Astrocyte of the hippocampus (primary cell): ENCODE measurements around the gene GPR62.

ENCODE experiments used
- DNase-seq: peaks from one replicate; pipeline ENCODE4 v3.0.0; 2011; ENCODE audit warnings: low read depth, low spot score

The GPR62 gene

DNA sequence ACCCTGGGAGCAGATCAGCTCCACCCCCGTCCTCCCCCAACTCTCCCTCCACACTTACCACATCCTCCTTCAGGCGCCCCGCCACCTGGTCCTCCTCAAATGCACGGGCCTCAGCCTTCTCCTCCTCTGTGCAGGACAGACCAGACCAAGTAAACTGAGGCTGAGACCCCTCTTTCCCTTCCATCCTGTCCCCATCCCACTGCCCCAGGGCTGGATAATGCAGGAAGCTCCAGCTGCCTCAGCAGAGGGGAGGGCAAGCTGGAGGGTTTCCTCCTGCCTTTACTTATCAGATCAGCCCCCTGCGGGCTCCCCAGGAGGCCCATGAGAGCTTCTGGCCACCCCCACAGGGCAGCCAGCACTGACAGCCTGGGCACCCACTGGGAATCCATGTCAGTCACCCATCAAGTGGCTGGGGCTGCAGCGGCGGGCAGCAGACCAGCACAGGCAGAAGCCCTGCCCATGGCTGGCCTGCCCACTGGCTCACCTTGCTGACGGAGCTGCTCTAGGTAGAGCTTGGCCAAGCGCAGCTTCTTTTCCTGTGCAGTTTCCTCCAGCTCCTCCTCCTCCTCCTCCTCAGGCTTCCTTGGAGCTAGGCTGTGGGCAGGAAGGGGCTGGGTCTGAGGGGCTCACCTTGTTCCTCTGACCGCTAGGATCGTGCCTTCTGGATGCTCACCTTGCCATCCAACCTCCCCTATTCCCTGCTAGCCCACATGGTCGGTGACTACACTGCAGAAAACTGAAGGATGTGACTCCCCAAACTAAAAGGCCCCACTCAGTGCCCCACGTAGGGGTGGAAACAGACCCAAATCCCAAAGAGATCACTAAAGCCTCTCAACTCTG lies 17.4 kb upstream of the GPR62 start:
- no peak for DNase-seq

DNA sequence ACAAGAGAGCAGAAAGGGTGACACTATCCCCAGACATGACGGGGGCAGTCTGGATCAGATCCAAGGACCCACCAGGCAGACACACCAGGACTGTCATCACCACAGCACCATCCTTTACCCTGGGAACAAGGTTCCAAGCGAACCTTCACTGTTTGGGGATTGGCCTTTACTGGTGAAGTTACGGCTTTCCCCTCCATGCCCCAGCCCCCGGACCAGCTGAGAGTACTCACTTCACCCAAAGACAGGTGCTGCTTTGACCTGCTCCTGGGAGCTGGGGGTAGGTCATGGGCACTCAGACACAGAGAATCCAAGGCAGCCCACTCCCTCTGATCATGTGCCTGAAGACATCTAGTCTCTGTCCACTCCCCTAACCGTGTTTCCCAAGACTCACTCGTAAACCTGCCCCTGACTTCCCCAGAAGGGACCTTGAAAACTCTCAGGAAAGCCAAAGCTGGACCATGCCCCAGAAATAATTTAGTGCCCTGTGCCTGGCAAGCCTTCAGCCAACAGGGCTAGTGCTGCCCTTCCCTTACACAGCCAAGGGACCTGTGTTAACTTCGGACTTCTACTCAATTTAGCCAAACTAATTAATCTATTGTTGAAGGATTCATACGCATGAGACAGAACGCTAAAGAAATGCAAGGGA lies 16.3 kb upstream of the GPR62 start:
- no peak for DNase-seq

DNA sequence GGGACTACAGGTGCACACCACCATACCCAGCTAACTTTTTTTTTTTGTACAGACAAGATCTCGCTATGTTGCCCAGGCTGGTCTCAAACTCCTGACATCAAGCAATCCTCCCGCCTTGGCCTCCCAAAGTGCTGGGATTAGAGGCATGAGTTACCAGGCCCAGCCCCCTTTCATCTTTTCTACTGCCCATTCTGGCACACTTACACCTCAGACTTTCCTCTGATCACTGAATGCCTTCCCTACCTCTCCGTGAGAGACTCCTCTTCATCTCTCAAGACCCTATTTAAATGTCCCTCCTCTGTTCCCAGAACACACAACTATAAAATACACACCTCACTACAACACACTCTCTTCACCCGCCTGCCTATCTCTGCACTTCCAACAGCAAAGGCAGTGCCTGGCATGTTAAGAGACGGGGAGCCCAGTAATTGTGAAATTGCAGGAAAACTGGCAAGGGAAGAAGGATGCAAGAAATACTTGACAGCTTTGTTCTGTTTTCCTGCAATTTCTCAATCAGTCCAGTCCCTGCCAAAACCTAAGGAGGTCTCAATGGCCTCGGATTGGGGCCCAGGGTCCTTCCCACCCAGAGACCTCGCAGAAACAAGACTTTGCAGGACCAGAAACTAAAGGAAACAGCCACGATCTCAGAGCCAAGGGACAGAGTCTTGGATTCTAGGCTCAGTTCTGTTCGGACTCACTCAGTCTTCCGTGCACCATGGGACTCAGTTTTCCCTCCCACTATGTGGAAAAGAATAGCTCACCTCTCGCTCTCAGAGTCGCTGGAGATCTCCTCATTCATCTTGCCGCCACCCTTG lies 14.3 kb upstream of the GPR62 start:
- DNase-seq = peak; percentile 31

DNA sequence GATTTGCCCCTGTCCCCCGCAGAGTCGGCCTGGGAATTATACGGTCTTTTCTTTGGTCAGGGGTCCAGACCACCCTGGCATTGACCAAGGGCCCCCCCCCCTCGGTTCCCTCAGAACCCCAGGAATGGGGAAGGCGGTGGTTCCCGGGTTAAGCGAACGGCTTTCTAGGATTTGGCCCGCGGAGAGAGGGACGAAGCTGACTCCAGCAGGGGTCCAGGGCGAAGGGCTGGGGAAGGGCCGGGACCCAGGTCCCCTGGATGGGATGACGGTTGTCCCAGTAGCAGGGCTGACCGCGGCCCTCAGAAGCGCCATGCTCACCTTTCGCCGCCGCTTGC lies 13.8 kb upstream of the GPR62 start:
- DNase-seq = no peak

DNA sequence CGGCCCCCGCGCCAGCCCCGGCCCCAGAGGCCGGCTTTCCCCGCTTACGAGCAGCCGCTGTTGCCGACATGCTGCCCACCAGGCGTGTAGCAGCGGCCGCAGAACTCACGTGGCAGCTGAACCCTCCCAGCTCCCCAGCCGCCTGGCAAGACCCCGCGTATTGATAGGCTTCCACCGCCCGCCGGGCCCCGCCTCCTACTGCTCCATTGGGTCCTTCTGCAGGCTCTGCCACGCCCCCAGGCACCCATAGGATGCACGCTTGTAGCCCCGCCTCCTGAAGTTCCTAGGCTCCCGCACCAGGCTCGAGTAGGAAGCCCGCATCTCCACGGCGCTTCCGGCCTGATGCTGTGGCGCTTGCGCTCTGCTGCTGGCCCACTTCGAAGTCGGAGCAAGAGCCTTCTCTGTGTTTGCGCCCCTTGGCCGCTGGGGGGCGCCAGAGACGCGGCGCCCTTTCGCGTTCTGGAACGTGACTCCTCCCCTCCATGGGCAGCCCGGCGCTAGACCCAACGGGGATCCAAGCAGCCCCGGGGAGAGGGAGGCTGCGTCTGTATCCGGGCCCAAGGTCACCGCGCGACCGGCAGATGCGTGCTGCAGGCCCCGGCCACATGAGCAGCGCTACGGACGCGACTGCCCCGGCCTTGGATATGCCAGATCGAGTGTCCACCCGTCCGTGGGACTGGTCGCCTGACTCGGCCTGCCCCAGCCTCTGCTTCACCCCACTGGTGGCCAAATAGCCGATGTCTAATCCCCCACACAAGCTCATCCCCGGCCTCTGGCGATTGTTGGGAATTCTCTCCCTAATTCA lies 13.2 kb upstream of the GPR62 start, which contains the start of the genes PARP3 and RRP9:
PARP3 (plus strand) TSS at position 566 of the 805 bp plus-strand sequence. CDS start 993 bp downstream, outside the sequence.
RRP9 (minus strand) TSS at position 107 of the 805 bp plus-strand sequence; CDS start at position 70, 37 bp downstream.
- DNase-seq = peak; percentile 100

DNA sequence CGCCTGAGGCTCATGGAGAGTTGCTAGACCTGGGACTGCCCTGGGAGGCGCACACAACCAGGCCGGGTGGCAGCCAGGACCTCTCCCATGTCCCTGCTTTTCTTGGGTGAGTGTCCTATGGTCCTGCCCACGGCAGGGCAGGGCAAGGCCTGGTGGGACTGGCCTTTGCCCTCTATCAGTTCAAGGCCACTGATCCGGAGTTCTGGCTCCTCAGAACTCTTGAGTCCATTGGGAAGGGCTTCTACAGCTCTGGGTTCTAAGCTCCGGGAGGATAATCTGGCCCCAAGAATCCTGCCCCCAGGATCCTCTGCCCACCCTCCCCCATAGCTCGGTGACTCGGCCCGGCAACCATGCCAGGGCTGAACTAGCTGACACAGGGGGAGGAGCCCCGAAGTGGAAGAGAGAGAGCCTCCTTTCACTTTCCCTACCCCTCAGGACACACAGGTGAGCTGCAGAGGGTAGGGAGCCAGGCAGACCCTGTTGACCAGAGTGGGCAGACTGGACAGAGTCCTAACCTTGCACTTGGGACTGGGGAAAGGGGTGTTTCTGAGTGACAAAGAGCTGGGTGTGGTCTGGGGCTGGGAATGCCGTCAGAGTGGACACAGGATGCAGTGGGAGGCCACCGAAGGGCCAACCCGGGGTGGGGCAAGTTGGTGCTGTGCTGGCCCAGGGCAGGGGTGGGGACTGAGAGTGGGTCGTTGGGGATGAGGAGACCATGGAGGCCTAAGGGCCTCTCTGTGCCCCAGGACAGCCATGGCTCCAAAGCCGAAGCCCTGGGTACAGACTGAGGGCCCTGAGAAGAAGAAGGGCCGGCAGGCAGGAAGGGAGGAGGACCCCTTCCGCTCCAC lies 12.4 kb upstream of the GPR62 start:
- DNase-seq = peak; percentile 69

DNA sequence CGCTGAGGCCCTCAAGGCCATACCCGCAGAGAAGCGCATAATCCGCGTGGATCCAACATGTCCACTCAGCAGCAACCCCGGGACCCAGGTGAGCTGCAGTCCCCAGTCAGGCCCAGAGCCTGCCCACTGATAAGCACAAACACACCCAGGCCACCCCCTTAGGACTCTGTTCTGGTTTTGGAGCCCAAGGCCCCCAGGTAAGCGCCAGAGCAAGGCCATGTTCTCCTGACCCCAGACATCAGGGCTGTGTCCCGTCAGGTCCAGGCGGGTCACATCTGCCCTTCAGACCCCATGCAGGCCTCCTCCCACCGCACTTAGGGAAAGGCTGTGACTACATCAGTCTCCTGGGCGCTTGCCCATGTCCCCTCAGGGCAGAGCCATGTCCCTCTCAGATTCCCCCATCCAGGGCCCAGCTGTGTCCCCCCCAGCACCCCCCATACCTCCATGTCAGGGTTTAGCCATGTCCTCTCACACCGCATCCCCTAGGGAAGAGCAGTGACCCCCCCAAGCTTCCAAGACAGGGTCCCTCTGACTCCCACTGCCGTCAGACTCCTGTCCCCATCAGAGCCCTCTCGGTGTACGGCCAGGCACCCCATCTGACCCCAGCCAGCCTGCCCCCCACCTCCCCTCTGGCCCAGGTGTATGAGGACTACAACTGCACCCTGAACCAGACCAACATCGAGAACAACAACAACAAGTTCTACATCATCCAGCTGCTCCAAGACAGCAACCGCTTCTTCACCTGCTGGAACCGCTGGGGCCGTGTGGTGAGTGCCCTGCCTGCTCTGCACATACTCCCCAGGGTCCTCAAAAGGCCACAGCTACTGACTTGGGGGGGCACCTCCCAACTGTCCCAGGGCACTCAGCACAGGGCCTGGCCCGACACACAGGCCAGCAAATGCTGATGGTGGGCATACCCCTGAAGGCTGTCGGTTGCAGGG lies 11.5 kb upstream of the GPR62 start:
- no peak for DNase-seq

DNA sequence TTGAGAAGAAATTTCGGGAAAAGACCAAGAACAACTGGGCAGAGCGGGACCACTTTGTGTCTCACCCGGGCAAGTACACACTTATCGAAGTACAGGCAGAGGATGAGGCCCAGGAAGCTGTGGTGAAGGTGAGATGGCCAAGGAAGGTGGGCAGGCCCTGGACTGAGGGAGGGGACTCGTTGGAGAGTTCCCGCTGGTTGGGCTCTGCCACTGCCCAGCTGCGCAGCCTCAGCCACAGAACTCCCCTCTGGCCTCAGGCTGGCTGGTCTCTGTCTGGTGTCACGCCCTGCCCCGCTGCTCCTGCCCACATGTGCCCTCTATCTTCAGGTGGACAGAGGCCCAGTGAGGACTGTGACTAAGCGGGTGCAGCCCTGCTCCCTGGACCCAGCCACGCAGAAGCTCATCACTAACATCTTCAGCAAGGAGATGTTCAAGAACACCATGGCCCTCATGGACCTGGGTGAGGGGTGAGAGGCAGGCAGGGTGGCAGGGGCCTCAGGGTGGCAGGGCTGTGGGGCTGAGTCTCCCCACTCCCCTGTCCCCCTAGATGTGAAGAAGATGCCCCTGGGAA lies 10.6 kb upstream of the GPR62 start:
- DNase-seq = no peak

DNA sequence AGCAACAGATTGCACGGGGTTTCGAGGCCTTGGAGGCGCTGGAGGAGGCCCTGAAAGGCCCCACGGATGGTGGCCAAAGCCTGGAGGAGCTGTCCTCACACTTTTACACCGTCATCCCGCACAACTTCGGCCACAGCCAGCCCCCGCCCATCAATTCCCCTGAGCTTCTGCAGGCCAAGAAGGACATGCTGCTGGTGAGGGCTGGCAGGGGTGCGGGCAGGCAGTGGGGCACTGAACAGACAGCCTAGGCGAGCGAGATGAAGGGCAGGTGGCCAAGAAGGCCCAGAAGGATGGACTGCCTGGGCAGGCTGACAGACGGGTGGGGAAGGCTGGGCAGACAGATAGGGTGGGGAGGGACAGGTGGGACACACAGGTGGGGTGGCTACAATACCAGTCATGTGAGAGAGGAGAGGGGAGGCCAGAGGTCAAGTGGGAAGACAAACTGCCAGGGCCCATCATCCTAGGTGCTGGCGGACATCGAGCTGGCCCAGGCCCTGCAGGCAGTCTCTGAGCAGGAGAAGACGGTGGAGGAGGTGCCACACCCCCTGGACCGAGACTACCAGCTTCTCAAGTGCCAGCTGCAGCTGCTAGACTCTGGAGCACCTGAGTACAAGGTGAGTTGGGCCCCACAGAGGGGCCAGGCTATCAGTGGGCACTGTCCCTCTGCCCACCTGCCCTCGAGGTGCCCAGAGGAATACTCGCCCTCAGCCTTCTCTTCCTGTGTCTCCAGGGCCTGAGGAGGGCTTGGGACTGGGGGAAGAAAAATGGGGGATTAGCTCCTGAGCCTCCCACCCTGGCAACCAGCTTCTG lies 9.9 kb upstream of the GPR62 start:
- no peak for DNase-seq

DNA sequence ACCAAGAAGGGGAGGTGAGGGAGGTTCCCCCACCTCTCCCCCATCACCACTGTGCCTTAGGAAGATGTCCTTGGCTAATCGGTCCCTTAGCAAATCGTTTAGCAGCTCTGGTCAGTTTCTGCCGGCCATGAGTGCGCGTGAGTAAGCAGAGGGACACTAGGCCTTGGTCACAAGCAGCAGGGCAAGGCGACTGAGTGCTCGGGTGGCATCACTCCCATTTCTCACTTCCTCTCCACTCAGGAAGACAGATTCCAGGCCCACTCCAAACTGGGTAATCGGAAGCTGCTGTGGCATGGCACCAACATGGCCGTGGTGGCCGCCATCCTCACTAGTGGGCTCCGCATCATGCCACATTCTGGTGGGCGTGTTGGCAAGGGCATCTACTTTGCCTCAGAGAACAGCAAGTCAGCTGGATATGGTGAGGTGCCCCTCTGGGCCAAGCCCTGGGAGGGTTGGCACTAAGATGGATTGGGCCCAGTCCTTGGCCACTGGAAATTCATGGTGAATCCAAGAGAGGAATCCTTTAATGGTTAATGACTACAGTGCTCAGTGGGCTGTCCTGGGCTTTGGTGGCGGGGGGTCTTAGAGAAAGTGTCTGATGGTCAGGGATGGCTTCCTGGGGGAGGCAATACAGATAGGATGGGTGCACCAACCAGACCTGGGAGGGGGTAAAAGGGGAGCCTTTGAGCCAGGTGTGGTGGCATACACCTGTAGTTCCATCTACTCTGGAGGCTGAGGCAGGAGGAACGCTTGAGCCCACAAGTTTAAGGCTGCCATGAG lies 9.1 kb upstream of the GPR62 start:
- DNase-seq = no peak

DNA sequence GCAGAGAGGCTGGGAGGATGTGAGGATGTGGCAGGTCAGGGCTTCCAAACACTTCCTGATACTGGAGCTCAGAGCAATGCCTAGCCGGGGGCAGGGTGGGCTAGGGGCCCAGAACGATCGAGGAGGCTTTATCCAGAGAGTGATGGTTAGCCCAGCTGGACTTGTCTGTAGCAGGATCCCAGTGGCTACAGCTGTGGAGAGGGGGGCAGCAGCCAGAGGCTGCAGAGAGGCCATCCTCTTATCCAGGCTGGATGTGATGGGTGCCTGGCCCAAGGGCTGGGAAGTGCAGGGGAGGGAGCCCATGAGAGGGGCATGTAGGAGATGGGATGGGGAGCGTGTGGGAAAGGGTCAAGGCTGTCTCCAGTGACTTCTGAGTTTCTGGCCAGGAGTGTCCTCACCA lies 8.4 kb upstream of the GPR62 start:
- no peak for DNase-seq

DNA sequence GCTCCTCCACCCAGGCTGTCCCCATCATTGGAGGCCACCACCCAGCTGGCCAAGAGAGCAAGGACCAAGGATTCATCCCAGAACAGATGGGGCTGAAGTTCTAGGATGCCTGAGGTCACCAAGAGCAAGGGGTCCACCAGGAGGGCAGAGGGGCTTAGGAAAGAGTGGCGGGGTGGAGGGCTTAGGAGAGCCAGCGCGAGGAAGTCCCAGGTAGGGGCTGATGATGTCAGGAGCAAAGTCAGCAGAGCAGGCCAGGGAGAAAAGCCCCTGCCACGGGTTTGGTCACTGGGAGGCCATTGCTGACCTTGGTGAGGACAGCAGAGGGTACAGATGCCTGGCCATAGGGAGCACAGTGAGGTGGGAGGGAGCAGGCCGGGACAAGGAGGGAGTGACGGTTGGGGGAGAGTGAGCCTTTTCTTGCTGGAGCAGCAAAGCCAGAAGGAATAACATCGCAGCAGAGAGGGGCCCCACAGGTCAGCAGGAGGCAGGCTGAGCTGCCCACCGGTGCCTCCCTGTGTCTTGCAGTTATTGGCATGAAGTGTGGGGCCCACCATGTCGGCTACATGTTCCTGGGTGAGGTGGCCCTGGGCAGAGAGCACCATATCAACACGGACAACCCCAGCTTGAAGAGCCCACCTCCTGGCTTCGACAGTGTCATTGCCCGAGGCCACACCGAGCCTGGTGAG lies 7.8 kb upstream of the GPR62 start:
- no peak for DNase-seq

DNA sequence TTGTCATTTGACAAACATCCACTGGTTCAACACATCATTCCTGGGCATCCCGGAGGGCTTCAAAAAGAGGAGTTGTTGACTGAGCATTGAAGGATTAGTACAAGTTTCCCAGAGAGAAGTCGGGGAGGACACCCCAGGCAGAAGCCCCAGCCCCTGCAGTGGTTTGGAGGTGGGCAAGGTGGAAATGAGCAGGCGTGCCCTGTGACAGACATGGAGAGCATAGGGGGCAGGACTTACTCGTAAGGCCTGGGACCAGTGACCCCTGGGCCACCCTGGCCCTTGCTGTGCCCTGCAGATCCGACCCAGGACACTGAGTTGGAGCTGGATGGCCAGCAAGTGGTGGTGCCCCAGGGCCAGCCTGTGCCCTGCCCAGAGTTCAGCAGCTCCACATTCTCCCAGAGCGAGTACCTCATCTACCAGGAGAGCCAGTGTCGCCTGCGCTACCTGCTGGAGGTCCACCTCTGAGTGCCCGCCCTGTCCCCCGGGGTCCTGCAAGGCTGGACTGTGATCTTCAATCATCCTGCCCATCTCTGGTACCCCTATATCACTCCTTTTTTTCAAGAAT lies 7.1 kb upstream of the GPR62 start:
- no peak for DNase-seq

DNA sequence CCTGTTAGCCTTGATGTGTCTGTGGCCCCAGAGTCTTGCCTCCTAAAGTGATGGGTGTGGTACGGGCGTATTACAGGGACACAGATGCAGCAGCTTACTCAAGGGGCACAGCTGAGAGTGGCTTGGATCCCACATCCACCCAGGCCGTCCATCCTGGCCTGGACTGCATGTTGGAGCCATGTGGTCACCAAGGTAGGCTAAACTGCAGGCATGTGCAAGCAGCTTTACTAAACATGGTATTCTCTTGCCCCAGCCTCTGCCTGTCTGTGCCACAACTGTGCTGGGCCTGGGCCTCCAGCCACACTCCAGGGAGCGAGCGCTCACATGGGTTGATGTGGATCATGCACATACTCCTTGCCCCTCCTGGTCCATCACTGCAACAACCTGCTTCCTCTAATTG lies 6.1 kb upstream of the GPR62 start:
- DNase-seq = no peak

DNA sequence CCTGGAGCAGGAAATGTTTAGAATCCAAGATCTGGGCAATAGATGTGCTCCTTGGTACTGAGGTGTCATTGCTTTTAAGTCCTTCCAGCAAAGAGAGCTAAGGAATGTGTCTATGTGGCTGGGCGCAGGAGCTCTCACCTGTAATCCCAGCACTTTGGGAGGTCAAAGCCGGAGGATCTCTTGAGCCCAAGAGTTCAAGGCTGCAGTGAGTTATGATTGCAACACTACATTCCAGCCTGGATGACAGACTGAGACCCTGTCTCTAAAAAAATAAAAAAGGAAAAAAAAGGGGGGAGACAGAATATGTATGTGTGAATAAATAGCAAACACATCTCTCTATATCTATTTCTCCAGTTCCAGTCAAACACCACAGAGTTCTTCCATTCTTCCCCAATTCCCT lies 4.3 kb upstream of the GPR62 start:
- DNase-seq = no peak

DNA sequence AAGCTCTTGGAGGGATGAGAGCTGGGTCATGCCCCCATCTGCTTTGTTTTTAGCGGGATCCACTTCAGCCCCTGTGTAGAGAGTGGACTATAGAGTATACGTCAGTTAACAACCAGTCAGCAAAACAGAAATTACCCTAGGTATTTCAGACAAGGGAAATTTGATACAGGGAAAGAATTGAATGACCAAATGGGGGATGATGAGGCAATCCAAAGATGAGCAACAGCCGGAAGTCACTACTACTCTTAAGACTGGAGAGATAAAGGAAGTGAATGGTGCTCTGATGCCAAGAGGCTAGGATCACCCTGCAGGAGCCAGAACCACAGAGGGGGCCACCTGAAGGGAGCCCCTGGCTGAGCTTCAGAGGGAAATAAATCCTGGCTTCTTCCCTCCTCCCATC lies 1.7 kb upstream of the GPR62 start:
- DNase-seq = no peak

DNA sequence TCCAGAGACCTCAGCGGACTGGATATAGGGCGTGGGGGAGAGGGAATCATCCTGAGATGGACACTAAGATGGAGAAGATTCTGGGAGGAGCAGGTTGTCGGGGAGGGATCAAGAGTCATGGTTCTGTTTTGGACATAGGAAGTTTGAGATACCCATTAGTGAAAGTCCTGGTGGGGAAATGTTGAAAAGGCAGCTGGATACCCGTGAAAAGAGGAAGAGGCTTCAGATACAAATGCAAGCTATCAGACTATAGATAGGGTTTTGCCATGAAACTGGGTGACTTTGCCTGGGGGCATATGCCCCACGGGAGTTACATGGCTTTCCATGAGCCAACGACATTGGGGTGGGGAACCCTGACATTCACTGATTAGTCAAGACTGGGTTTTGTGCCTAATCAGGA lies 1.1 kb upstream of the GPR62 start:
- DNase-seq = no peak
